Tibial nerve (tissue), 4 donors: ENCODE results near the gene ELP4. TPM values are rescaled to one million over a fixed set of nuclear protein-coding genes. Genes with fewer than 3 reads are reported as not detected.

Experiments
- DNase-seq, 2 donors: peaks; one replicate each; pipeline ENCODE4 v3.0.0-alpha.2; 2019; ENCODE audit warnings: low spot score in 2 of 2
- H3K27ac ChIP-seq, 4 donors: fragments of 200-600 bp; sonication (generic) in 3 of 4; one replicate each; pipeline ENCODE4 v1.5.1; 2017 to 2019; ENCODE audit warnings: mild to moderate bottlenecking in 1 of 4
- H3K27me3 ChIP-seq, 2 donors: fragments of 200-600 bp; sonication (generic) in 1 of 2; one replicate each; pipeline versions ENCODE4 v1.5.1 to v1.6.0; 2017 to 2019
- H3K36me3 ChIP-seq, 3 donors: fragments of 200-600 bp; sonication (generic); one replicate each; pipeline ENCODE4 v1.5.1; 2018 to 2019
- H3K4me1 ChIP-seq, 4 donors: fragments of 200-600 bp; sonication (generic) in 3 of 4; one replicate each; pipeline ENCODE4 v1.5.1; 2017 to 2019
- H3K4me3 ChIP-seq, 4 donors: fragments of 200-600 bp; sonication (generic) in 3 of 4; one replicate each; pipeline ENCODE4 v1.5.1; 2017 to 2019; ENCODE audit warnings: mild to moderate bottlenecking in 1 of 4, moderate library complexity in 1 of 4
- H3K9me3 ChIP-seq, 4 donors: fragments of 200-600 bp; sonication (generic) in 3 of 4; one replicate each; pipeline ENCODE4 v1.5.1; 2017 to 2019
- CTCF ChIP-seq, 5 experiments: fragments of 200-600 bp in 3 of 5; fragments of 450-650 bp in 2 of 5; sonication (generic) in 3 of 5; IDR thresholded peaks; one replicate each; pipeline ENCODE4 v1.5.1; 2016 to 2019; ENCODE audit warnings: antibody characterized with exemption in 5 of 5, mild to moderate bottlenecking in 3 of 5, moderate library complexity in 2 of 5
- EP300 ChIP-seq, 2 donors: sonication (generic); formaldehyde crosslinking; IDR thresholded peaks; one replicate each; pipeline ENCODE4 v1.6.1; 2017; ENCODE audit warnings: antibody characterized with exemption in 2 of 2, mild to moderate bottlenecking in 1 of 2
- POLR2A ChIP-seq, 2 donors: fragments of 450-650 bp; IDR thresholded peaks; one replicate each; pipeline ENCODE4 v1.6.1; 2017; ENCODE audit warnings: antibody characterized with exemption in 2 of 2, mild to moderate bottlenecking in 2 of 2, moderate library complexity in 2 of 2
- WGBS, 2 donors: methylation state at CpG; one replicate each; pipeline ENCODE4 v1.1.5; 2018; 5-methylcytosine and 5-hydroxymethylcytosine counted together
- total RNA-seq, 4 donors: library from RNA; depleted of rRNA; stranded (reverse); fragments of >200 nt; gene quantifications; one replicate each; pipeline ENCODE4 v1.1.0, GENCODE V29; 2016

Gene ELP4
- total RNA-seq, 4 donors from 2014 or later: 19.2 to 32.1 (median 29.7) TPM

GRCh38 chr11:31810779-31811647, 301.4 kb downstream of the ELP4 start, which contains the start of gene PAX6:
TSS of gene PAX6 (minus strand) at chr11:31811322. CDS start at chr11:31806411, 4,911 bp downstream.
- Histone ChIP-seq H3K27ac (no peak within 1 kb of the TSS), H3K36me3 (no peaks in the 10 kb centered on the region), H3K4me3 (peak within 1 kb of the TSS; percentile 4 to 48 (median 28)), H3K9me3 (no peaks in the 10 kb centered on the region), H3K27me3 (peaks cover 14 to 100% of the 10 kb centered on the region in 2 donors), H3K4me1 (peaks cover 0 to 74% (median 53%) of the 10 kb centered on the region in 4 donors)
- DNase-seq: no peak
- WGBS, 2 donors: 3 to 5% methylated on average over 31 to 33 of the region's 49 CpGs
- TF ChIP-seq CTCF (IDR thresholded peaks at IDR 0.05) (no peak), POLR2A (IDR thresholded peaks at IDR 0.05) (no peak), EP300 (IDR thresholded peaks at IDR 0.05) (no peak)

- H3K4me1 ChIP-seq: peaks cover 0 to 86% (median 68%) of the 10 kb centered on the region in 4 donors
- H3K36me3 ChIP-seq: no peaks in the 10 kb centered on the region
- H3K27ac ChIP-seq: no peak overlapping the region
- DNase-seq: no peak
- 7 to 9% methylated on average over 37 to 55 of the region's 63 CpGs for WGBS, 2 donors
- TF ChIP-seq CTCF (IDR thresholded peaks at IDR 0.05) (no peak), POLR2A (IDR thresholded peaks at IDR 0.05) (no peak), EP300 (IDR thresholded peaks at IDR 0.05) (no peak)
- no peaks in the 10 kb centered on the region for H3K9me3 ChIP-seq
- peak overlapping the region; percentile 14 to 50 (median 42) for H3K4me3 ChIP-seq
- H3K27me3 ChIP-seq: peaks cover 14 to 100% of the 10 kb centered on the region in 2 donors
Observed at GRCh38 chr11:31812383-31813381, 303.1 kb downstream of the ELP4 start.

GRCh38 chr11:31813391-31814175, 304.0 kb downstream of the ELP4 start:
- H3K27me3 ChIP-seq: peaks cover 8 to 100% of the 10 kb centered on the region in 2 donors
- H3K27ac ChIP-seq: no peak overlapping the region
- no peaks in the 10 kb centered on the region for H3K36me3 ChIP-seq
- H3K4me3 ChIP-seq: peak overlapping the region in 2 of 4 donors; percentile 40 to 50
- H3K4me1 ChIP-seq: peaks cover 0 to 95% (median 70%) of the 10 kb centered on the region in 4 donors
- no peak for DNase-seq
- H3K9me3 ChIP-seq: no peaks in the 10 kb centered on the region
- TF ChIP-seq POLR2A (IDR thresholded peaks at IDR 0.05) (no peak), CTCF (IDR thresholded peaks at IDR 0.05) (no peak), EP300 (IDR thresholded peaks at IDR 0.05) (no peak)
- 4 to 5% methylated on average over 32 of the region's 35 CpGs for WGBS, 2 donors

DNA sequence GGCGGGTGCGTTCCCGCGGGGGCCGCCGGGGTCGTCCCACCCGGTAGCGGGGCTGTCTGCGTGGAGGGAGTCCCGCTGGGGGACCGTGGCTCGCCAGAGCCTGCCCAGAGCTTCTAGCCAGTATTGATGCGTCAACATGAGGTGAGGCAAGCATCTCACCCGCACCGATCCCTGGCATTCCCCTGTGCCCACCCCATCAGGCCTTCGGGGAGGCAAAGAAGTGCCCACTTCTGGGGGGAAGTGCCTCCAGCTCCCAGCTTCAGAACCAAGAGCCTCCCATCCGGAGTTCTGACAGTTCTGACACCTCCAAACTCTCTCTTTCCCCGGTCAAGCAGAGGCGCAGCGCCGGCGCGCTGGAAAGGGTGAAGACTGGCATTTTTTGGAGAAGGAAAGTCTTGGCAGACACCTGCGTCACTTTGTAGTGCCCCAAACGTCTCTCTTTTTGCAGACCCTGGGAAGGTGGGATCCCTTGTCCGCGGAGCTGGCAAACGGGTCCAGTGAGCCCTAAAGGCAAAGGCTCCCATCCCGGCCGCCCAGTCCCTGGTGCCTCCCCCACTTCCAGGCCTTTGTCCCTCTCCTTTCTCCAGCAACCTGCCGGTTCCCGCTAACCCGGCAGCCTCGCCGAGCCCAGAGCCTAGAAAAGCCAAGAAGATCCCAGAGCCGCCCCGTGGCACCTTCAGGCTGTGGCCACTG, 304.8 kb downstream of the ELP4 start:
- 2 to 4% methylated on average over 23 to 31 of the region's 38 CpGs for whole genome bisulfite sequencing, 2 donors
- no peak for DNase-seq
- H3K4me1 ChIP-seq: peaks cover 0 to 96% (median 70%) of the 10 kb centered on the region in 4 donors
- H3K4me3 ChIP-seq: peak overlapping the region in 1 of 4 donors; percentile 6
- H3K27me3 ChIP-seq: peaks cover 8 to 100% of the 10 kb centered on the region in 2 donors
- no peaks in the 10 kb centered on the region for H3K9me3 ChIP-seq
- H3K27ac ChIP-seq: no peak overlapping the region
- TF ChIP-seq CTCF (IDR thresholded peaks at IDR 0.05) (no peak), EP300 (IDR thresholded peaks at IDR 0.05) (no peak), POLR2A (IDR thresholded peaks at IDR 0.05) (no peak)
- no peaks in the 10 kb centered on the region for H3K36me3 ChIP-seq
